Testis (tissue), 2 donors: ENCODE results near the gene SPATA31D1.

Experiments used
- POLR2A ChIP-seq: fragments of 450-650 bp; IDR thresholded peaks from one replicate; pipeline ENCODE4 v1.6.1; 2017; ENCODE audit warnings: antibody characterized with exemption, mild to moderate bottlenecking, moderate library complexity
- TF ChIP-seq, protein P1 (sequence below), 3 experiments: fragments of 450-650 bp in 2 of 3; fragments of 200-600 bp in 1 of 3; sonication (generic) in 1 of 3; IDR thresholded peaks; one replicate each; pipeline ENCODE4 v1.5.1; 2016 to 2019; ENCODE audit warnings: antibody characterized with exemption in 3 of 3, mild to moderate bottlenecking in 2 of 3, moderate library complexity in 1 of 3

DNA sequence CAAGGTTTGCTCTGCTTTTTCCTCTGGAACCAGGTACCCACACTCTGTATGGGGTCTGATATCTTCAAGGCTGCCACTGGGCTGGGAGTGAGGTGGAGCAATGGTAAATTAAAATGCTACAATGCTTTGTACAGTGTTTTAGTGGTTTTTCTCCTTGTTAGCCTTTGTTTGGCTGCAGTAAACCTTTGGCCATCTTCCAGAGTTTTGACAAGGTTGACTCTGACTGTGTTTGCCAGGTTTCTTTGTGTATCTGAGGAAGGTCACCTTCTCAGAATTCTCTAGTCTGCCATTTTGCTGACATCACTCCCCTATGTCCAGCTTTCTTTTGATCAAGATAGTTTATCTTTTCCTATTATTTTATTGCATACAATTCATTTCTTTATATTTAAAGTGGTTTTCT lies 11.2 kb downstream of the SPATA31D1 start:
- TF ChIP-seq, protein P1, sequence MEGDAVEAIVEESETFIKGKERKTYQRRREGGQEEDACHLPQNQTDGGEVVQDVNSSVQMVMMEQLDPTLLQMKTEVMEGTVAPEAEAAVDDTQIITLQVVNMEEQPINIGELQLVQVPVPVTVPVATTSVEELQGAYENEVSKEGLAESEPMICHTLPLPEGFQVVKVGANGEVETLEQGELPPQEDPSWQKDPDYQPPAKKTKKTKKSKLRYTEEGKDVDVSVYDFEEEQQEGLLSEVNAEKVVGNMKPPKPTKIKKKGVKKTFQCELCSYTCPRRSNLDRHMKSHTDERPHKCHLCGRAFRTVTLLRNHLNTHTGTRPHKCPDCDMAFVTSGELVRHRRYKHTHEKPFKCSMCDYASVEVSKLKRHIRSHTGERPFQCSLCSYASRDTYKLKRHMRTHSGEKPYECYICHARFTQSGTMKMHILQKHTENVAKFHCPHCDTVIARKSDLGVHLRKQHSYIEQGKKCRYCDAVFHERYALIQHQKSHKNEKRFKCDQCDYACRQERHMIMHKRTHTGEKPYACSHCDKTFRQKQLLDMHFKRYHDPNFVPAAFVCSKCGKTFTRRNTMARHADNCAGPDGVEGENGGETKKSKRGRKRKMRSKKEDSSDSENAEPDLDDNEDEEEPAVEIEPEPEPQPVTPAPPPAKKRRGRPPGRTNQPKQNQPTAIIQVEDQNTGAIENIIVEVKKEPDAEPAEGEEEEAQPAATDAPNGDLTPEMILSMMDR (IDR thresholded peaks at IDR 0.05) = no peak
- TF ChIP-seq POLR2A = no peak
